Central memory CD8-positive, alpha-beta T cell (primary cell): ENCODE results near the gene SLC6A6.

Source experiments
- ATAC-seq: fragments of 150-1000 bp; cut with Tn5 transposase; replicated peaks from 2 replicates; pipeline ENCODE4 v1.10.0; 2022; ENCODE audit warnings: mild to moderate bottlenecking, moderate FRiP score, moderate number of reproducible peaks; ENCODE audit not compliant: poor library complexity, severe bottlenecking; ENCODE audit errors: extremely low read depth
- DNase-seq, 2 donors: peaks; one replicate each; pipeline ENCODE4 v3.0.0; 2021; ENCODE audit warnings: low spot score in 2 of 2
- H3K27ac Mint-ChIP-seq: one replicate; pipeline ENCODE4 v1.8.0; 2022; ENCODE audit warnings: low read depth, mild to moderate bottlenecking, moderate library complexity, mixed read lengths
- H3K27me3 Mint-ChIP-seq: one replicate; pipeline ENCODE4 v1.8.0; 2022; ENCODE audit warnings: mixed read lengths
- H3K36me3 Mint-ChIP-seq: one replicate; pipeline ENCODE4 v1.8.0; 2022; ENCODE audit warnings: mild to moderate bottlenecking, moderate library complexity, mixed read lengths; ENCODE audit not compliant: insufficient read depth
- H3K4me1 Mint-ChIP-seq: one replicate; pipeline ENCODE4 v1.8.0; 2022; ENCODE audit warnings: mixed read lengths
- H3K4me3 Mint-ChIP-seq: one replicate; pipeline ENCODE4 v1.8.0; 2022; ENCODE audit warnings: mild to moderate bottlenecking, moderate library complexity, mixed read lengths
- H3K9me3 Mint-ChIP-seq: one replicate; pipeline ENCODE4 v1.8.0; 2022; ENCODE audit warnings: mixed read lengths

Gene SLC6A6

DNA sequence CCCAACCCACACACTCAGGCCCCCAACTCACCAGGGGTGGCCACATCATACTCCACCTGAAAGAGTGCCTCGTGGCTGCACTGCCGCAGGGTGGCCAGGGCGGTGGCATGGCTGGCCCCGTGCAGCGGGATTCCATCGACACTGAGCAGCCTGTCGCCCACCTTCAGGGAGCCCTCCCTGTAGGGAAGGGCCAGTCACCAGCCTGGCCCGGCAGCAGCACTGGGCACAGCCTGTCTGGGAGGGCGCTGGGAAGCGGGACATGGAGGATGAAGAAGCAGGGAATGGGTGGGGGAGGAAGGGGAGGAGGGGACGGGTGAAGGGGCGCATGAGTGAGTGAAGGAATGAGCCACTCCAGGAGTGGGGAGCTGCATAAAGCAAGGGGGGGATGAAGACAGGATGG lies 119.2 kb downstream of the SLC6A6 start:
- Mint-ChIP-seq H3K9me3 (no peaks in the 10 kb centered on the region), H3K27me3 (peaks cover 51% of the 10 kb centered on the region), H3K27ac (no peak overlapping the region), H3K4me1 (no peaks in the 10 kb centered on the region), H3K4me3 (no peak overlapping the region), H3K36me3 (no peaks in the 10 kb centered on the region)
- no peak for ATAC-seq
- no peak for DNase-seq

- Mint-ChIP-seq H3K4me3 (no peak overlapping the region), H3K27me3 (peaks cover 51% of the 10 kb centered on the region), H3K27ac (no peak overlapping the region), H3K4me1 (no peaks in the 10 kb centered on the region), H3K36me3 (no peaks in the 10 kb centered on the region), H3K9me3 (no peaks in the 10 kb centered on the region)
- ATAC-seq, result no peak
- no peak for DNase-seq
Observed at GRCh38 chr3:14522129-14522691, 119.8 kb downstream of the SLC6A6 start.

GRCh38 chr3:14522768-14523167 lies 120.4 kb downstream of the SLC6A6 start:
- ATAC-seq (no peak), DNase-seq (no peak)
- Mint-ChIP-seq H3K27ac (no peak overlapping the region), H3K4me3 (no peak overlapping the region), H3K4me1 (no peaks in the 10 kb centered on the region), H3K36me3 (no peaks in the 10 kb centered on the region), H3K27me3 (peaks cover 56% of the 10 kb centered on the region), H3K9me3 (no peaks in the 10 kb centered on the region)

DNA sequence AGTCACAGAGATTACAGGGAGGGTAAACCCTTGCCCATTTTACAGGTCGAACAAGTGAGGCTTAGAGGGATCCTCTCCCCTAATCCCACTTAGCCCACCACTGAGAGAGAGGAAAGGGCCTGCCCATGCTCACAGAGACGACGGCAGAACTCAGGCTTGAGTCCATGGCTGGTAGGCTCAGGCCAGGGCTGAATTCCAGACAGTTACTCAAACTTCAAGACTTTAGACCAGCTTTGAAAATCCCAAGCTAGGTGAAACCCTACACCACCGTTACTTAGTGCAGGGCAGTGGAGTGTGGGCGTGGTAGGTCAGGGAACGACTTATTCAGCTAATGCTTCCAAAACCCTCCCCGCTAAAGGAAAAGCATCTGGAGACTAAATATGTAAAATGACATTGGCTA lies 121.4 kb downstream of the SLC6A6 start:
- ATAC-seq, result no peak

GRCh38 chr3:14524311-14524711 lies 121.9 kb downstream of the SLC6A6 start:
- peaks cover 53% of the 10 kb centered on the region for H3K27me3 Mint-ChIP-seq
- no peaks in the 10 kb centered on the region for H3K9me3 Mint-ChIP-seq
- no peak for ATAC-seq
- H3K36me3 Mint-ChIP-seq, result no peaks in the 10 kb centered on the region
- H3K27ac Mint-ChIP-seq, result no peak overlapping the region
- no peak overlapping the region for H3K4me3 Mint-ChIP-seq
- no peaks in the 10 kb centered on the region for H3K4me1 Mint-ChIP-seq
- no peak for DNase-seq

More for the DNA sequence above, 121.4 kb downstream of the SLC6A6 start:
- DNase-seq, result no peak
- Mint-ChIP-seq H3K4me1 (no peaks in the 10 kb centered on the region), H3K27ac (no peak overlapping the region), H3K4me3 (no peak overlapping the region), H3K36me3 (no peaks in the 10 kb centered on the region), H3K9me3 (no peaks in the 10 kb centered on the region), H3K27me3 (peaks cover 56% of the 10 kb centered on the region)

- H3K4me1 Mint-ChIP-seq, result no peaks in the 10 kb centered on the region
- no peak for DNase-seq
- H3K27ac Mint-ChIP-seq, result no peak overlapping the region
- H3K36me3 Mint-ChIP-seq, result peaks cover 2% of the 10 kb centered on the region
- no peaks in the 10 kb centered on the region for H3K9me3 Mint-ChIP-seq
- peaks cover 58% of the 10 kb centered on the region for H3K27me3 Mint-ChIP-seq
- ATAC-seq, result no peak
- H3K4me3 Mint-ChIP-seq, result no peak overlapping the region
Observed at GRCh38 chr3:14524920-14525660, 122.7 kb downstream of the SLC6A6 start.

- Mint-ChIP-seq H3K27ac (no peak overlapping the region), H3K4me3 (no peak overlapping the region), H3K36me3 (peaks cover 2% of the 10 kb centered on the region), H3K4me1 (no peaks in the 10 kb centered on the region), H3K9me3 (no peaks in the 10 kb centered on the region), H3K27me3 (peaks cover 62% of the 10 kb centered on the region)
- no peak for DNase-seq
- ATAC-seq, result no peak
Observed at GRCh38 chr3:14525685-14526631, 123.6 kb downstream of the SLC6A6 start.

- ATAC-seq (no peak), DNase-seq (no peak)
- Mint-ChIP-seq H3K27ac (no peak overlapping the region), H3K9me3 (no peaks in the 10 kb centered on the region), H3K27me3 (peaks cover 65% of the 10 kb centered on the region), H3K36me3 (peaks cover 2% of the 10 kb centered on the region), H3K4me3 (no peak overlapping the region), H3K4me1 (no peaks in the 10 kb centered on the region)
Observed at GRCh38 chr3:14528081-14528480, 125.7 kb downstream of the SLC6A6 start.

DNA sequence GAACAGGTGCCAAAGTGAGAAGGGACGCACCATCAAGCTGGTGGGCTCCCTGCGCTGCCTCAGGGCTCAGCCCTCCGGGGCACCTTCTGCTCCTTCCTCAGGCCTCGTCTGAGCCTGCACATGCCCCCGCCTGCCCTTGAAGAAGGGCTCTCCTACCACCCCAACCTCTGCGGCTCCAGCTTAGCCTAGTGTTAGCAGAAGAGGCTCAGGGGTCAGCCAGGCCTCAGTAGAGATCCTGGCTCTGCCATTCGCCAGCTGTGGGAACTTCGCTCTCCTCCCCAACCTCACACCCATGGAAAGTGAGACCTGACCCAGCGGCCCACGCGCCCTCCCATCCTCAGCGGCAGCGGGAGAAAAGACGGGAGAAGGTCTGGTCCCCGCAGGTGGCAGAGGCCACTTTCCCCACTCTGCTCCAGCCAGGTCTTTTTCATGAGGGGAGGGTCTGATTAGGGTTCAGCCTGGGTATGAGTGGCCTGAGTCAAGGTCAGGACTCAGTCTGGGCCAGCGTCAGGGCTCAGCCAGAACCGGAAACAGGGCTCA lies 129.5 kb downstream of the SLC6A6 start:
- Mint-ChIP-seq H3K27ac (no peak overlapping the region), H3K4me1 (no peaks in the 10 kb centered on the region), H3K27me3 (peaks cover 62% of the 10 kb centered on the region), H3K9me3 (no peaks in the 10 kb centered on the region), H3K4me3 (no peak overlapping the region), H3K36me3 (peaks cover 2% of the 10 kb centered on the region)
- DNase-seq (no peak), ATAC-seq (no peak)

DNA sequence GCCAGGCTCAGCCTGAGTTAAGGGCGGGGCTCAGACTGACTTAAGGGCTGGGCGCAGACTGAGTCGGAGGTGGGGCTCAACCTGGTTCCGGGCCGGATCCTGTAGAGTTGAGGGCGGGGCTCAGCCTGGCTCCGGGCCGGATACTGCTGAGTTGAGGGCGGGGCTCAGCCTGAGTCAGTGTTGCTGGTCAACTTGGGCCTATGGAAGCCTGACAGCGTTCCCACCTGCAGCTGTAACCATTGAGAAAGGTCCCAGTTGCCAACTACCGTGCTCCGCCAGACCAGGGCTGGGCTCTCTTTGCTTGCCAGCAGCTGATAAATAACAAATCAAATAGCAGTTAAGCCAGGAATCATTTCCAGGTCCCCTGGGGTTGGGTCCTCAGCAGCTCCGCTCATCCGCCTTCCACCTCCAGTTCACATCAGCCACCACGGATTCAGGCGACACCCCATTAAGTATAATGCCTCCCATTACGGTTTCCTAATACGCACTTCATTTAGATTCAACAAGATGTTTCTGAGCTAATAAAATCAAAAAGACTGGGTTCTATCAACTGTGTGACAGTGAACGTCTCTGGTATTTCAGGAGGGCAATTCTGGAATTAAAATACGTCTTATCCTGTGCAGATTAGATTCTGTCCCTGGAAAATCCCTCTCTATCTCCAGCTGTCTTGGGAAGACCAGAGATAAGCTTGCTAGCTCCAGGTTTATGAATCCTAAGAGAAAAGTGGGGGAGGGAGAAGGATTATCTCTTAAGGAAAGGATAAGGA lies 130.5 kb downstream of the SLC6A6 start:
- Mint-ChIP-seq H3K4me1 (no peaks in the 10 kb centered on the region), H3K36me3 (peaks cover 2% of the 10 kb centered on the region), H3K27me3 (peaks cover 53% of the 10 kb centered on the region), H3K4me3 (no peak overlapping the region), H3K9me3 (no peaks in the 10 kb centered on the region), H3K27ac (no peak overlapping the region)
- no peak for DNase-seq
- no peak for ATAC-seq

DNA sequence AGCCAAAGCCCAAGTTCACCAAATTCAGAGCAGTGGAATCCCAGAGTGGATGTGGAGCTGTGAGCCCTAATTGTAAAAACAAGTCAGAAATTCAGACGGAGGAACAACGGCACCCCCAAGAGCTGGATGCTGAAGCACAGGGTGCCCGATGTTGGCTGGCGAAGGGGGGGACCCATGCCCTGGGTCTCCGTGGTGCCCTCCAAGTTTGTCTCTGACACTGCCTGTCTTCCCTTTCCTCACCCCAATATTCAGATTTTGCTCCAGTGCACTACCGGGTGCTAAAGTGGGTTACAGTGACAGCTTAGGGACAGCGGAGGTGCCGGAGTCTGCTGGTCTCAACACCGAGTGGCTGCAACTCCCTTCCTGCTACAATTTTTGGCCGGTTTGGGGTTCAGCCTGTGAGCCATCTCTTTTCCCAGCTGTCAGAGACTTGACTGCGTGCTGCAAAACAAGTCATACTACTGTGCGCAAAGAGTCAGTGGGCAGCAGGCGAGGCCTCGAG lies 131.1 kb downstream of the SLC6A6 start:
- ATAC-seq, result no peak
- Mint-ChIP-seq H3K9me3 (no peaks in the 10 kb centered on the region), H3K4me1 (no peaks in the 10 kb centered on the region), H3K27me3 (peaks cover 47% of the 10 kb centered on the region), H3K4me3 (no peak overlapping the region), H3K36me3 (peaks cover 2% of the 10 kb centered on the region), H3K27ac (no peak overlapping the region)
- DNase-seq, result no peak
